ENCODE data around the gene TRIM22.
"Not testable (repeated sequence)": the region's sequence is repeated elsewhere in the genome, so short reads cannot be mapped to it uniquely, and the experiment has no call there.

Gene TRIM22

DNA sequence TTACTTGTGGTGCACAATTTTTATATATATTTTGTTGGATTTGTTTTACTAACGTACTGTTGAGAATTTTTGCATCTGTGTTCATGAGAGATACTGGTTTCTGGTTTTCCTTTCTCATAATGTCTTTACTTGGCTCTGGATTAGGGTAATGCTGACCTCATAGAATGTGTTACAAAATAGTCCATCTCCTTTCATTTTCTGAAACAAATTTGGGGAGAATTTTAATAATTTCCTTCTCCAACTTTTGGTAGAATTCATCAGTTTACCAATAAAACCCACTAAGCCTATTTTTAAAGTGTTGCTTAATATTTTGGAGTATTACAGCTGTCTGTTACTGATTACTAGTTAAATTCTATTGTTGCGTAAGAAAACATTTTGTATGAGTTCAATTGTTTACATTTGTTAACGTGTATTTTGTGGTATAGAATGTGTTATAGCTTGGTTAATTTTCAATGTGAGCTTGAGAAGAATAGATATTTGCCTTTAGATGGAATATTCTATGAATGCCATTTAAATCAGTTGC, 11.5 kb downstream of the TRIM22 start:
- TF ChIP-seq POLR2A (IDR thresholded peaks at IDR 0.05; ENCODE audit: low read length) (no peak), GATA1 (IDR thresholded peaks at IDR 0.05; ENCODE audit: low read depth, low read length) (no peak)
- DNase-seq = no peak

DNA sequence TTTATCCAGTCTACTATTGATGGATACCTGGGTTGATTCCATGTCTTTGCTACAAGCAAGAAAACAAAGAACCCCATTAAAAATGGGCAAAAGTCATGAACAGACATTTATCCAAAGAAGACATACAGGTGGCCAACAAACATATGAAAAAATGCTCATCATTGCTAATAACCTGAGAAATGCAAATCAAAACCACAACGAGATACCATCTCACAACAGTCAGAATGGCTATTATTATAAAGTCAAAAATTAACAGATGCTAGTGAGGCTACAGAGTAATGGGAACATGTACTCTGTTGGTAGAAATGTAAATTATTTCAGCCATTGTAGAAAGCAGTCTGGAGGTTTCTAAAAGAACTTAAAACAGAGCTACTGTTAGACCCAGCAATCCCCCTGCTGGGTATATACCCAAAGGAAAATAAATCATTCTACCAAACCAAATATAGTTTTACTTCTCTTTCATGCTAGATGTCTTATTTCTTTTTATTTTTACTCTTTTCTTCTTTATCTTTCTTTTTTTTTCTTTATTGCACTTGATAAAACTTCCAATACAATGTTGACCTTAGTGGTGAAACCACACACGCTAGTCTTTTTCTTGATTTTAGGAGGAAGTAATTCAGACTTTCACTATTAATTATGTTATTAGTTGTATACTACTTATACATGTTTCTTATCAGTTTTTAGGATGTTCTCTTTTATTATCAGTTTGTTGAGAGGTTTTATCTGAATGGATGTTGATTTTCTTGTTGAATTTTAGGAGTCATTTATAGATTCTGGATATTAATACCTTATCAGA, 14.3 kb downstream of the TRIM22 start:
- TF ChIP-seq POLR2A (IDR thresholded peaks at IDR 0.05; ENCODE audit: low read length) (no peak), GATA1 (IDR thresholded peaks at IDR 0.05; ENCODE audit: low read depth, low read length) (no peak)

DNA sequence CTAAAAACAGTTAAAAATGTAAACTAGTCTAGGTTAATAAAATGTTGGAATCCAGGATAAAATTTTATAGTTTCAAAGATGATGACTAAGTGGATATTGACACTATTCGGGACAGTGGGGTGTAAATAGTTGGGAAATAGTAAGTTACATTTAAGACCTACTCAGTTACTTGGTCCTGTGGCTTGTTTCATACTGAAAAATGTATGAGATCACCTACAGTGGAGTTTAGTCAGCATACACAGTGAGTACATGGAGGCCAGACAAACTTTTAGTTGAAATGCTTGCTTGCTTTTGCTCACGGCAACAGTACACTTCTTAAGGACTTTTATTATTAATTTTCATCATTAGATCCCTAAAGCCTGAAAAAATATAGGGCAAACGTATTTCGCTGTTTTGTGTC, 16.1 kb downstream of the TRIM22 start:
- TF ChIP-seq POLR2A (IDR thresholded peaks at IDR 0.05; ENCODE audit: low read length) = no peak
- no peak for TF ChIP-seq GATA1 (IDR thresholded peaks at IDR 0.05; ENCODE audit: low read depth, low read length)
- DNase-seq = no peak

More for the DNA sequence above, 14.3 kb downstream of the TRIM22 start:
- no peak for DNase-seq

DNA sequence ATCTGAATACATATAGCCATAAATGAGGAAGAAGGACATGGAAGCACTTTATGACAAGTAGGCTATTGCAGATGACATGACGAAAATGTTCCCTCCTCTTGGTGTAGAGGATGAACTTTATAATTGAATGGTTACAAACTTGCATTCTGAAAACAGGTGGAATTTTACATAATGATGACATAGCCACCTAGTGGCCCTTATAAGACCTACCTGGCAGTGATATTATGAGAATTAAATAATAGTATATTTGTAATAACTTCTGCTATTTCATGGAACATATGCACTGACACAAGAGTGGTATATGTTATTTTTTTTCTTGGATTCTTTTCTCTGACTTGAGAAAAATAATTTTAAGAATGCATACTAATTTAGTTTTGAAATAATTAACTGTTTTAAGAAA, 22.9 kb downstream of the TRIM22 start:
- TF ChIP-seq GATA1 (IDR thresholded peaks at IDR 0.05; ENCODE audit: low read depth, low read length) = no peak
- no peak for TF ChIP-seq POLR2A (IDR thresholded peaks at IDR 0.05; ENCODE audit: low read length)
- peak; percentile 22 to 33 for DNase-seq

DNA sequence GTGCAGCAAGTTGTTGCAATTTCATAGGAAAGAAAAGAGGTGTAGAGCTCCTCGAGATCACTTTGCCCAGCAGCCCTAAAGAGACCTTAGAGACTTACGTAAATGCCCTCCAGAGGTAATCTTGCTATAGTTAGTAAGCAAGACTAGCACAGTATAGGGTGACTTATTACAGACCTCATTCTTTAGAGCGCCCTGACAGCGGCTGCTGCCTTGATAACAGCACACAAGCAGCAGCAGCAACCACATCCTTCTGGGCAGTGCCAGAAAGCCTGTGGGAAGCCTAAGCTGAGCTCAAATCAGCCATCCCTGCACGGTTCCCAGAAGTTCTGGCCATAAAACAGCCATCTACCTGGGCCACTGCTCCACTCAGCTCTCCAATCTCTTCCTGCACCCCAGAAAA, 24.1 kb downstream of the TRIM22 start:
- TF ChIP-seq GATA1 (IDR thresholded peaks at IDR 0.05; ENCODE audit: low read depth, low read length) (no peak), POLR2A (IDR thresholded peaks at IDR 0.05; ENCODE audit: low read length) (no peak)
- DNase-seq = peak; percentile 13 to 14

DNA sequence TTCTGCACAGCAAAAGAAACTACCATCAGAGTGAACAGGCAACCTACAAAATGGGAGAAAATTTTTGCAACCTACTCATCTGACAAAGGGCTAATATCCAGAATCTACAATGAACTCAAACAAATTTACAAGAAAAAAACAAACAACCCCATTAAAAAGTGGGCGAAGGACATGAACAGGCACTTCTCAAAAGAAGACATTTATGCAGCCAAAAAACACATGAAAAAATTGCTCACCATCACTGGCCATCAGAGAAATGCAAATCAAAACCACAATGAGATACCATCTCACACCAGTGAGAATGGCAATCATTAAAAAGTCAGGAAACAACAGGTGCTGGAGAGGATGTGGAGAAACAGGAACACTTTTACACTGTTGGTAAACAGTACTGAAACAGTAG, 26.9 kb downstream of the TRIM22 start:
- not testable (repeated sequence) for DNase-seq

DNA sequence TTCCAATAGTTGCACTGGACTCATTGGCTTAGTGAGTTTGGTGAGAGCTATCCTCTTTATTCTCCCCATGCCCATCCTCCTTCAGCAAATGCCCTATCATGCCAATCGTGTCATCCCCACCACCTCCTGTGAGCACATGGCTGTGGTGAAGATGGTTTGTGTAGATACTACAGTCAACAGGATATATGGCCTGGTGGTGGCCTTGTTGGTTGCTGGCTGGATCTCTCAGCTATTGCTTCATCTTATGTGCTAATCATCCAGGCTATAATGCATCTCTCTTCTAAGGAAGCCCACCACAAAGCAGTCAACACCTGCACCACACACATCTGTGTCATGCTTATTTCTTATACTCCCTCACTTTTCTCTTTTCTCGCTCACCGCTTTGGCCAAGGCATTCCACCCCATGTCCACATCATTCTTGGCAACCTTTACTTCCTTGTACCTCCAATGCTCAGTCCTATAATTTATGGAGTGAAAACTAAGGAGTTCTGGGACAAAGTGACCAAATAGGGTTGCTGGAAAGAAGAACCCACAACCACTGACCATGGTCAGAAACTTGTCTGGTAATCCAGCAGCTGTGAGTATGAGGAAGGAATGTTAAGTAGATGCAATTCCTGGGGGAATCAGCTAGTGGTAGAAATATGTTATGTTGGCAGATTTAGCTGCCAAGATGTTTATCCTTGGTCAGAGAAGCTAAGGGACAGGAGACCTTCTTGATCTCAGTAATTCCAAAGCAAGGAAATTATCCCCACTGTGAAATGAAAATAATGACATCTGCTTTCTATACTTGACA, 30.3 kb downstream of the TRIM22 start:
- TF ChIP-seq GATA1 (IDR thresholded peaks at IDR 0.05; ENCODE audit: low read depth, low read length) (no peak), POLR2A (IDR thresholded peaks at IDR 0.05; ENCODE audit: low read length) (no peak)
- no peak for DNase-seq

DNA sequence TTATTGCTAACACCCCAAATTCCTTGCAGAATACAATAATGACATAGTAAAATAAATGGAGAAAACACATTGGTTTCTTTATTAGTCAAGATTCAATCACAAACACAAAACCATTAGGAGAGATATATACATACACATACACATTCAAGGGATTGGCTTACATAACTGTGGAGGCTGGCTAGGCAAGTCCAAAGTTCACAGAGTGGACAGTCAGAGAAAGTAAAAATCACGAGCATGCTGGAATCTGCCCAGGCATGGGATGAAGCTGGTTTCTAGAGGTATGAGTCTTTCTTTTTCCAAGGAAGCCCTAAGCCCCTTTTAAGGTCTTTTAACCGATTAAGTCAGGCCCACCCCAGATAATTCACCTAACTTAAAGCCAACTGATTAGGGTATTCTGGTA, 33.0 kb downstream of the TRIM22 start:
- DNase-seq = no peak
- TF ChIP-seq POLR2A (IDR thresholded peaks at IDR 0.05; ENCODE audit: low read length) (no peak), GATA1 (IDR thresholded peaks at IDR 0.05; ENCODE audit: low read depth, low read length) (no peak)

DNA sequence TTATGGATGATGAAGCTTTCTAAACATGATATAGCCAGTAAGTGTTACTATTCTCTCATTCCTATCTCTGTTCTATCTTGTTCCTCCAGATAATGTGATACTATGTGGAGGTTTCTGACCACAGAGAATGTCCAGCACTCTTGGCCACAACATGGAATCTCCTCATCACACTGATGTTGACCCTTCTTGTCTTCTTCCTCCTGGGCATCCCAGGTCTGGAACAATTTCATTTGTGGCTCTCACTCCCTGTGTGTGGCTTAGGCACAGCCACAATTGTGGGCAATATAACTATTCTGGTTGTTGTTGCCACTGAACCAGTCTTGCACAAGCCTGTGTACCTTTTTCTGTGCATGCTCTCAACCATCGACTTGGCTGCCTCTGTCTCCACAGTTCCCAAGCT, 36.8 kb downstream of the TRIM22 start:
- DNase-seq = no peak
- TF ChIP-seq POLR2A (IDR thresholded peaks at IDR 0.05; ENCODE audit: low read length) (no peak), GATA1 (IDR thresholded peaks at IDR 0.05; ENCODE audit: low read depth, low read length) (no peak)

DNA sequence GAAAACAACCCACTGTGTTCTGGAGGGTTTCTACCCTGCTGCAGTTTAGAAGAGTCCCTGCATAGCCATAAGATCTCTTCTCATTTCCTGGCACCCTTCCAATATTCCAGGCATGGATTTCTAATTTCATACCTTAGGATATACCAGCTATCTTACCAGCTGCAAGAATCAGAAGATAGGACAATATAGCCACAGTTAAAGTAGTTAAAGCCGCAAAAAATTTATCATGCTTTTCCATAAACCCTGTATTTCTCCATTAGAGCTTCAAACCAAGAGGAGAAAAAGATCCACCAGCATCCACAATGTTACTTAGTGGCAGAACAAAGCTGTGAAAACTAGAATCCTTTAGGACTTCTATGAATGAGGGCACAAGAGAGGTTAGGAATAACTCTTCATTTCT, 38.1 kb downstream of the TRIM22 start:
- TF ChIP-seq GATA1 (IDR thresholded peaks at IDR 0.05; ENCODE audit: low read depth, low read length) = no peak
- no peak for TF ChIP-seq POLR2A (IDR thresholded peaks at IDR 0.05; ENCODE audit: low read length)
- no peak for DNase-seq

DNA sequence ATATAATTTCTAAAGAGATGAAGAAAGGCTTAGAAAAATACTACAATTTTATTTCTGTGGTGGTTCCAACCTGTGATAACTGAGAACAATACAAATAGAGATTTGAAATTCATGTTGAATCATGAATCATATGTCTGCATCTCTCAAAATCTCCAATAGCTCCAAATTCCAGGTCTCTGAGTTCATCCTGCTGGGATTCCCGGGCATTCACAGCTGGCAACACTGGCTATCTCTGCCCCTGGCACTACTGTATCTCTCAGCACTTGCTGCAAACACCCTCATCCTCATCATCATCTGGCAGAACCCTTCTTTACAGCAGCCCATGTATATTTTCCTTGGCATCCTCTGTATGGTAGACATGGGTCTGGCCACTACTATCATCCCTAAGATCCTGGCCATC, 46.8 kb downstream of the TRIM22 start, which contains the start of gene OR56B1:
Gene OR56B1, plus strand, starts transcription at position 53 of the 400 bp plus-strand sequence. Its CDS starts 69 bp downstream, at position 122.
- no peak for DNase-seq
- TF ChIP-seq GATA1 (IDR thresholded peaks at IDR 0.05; ENCODE audit: low read depth, low read length) = no peak
- TF ChIP-seq POLR2A (IDR thresholded peaks at IDR 0.05; ENCODE audit: low read length) = no peak

DNA sequence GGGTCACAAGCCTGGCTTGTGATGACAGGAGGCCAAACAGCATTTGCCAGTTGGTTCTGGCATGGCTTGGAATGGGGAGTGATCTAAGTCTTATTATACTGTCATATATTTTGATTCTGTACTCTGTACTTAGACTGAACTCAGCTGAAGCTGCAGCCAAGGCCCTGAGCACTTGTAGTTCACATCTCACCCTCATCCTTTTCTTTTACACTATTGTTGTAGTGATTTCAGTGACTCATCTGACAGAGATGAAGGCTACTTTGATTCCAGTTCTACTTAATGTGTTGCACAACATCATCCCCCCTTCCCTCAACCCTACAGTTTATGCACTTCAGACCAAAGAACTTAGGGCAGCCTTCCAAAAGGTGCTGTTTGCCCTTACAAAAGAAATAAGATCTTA, 47.5 kb downstream of the TRIM22 start:
- DNase-seq = no peak
- TF ChIP-seq GATA1 (IDR thresholded peaks at IDR 0.05; ENCODE audit: low read depth, low read length) (no peak), POLR2A (IDR thresholded peaks at IDR 0.05; ENCODE audit: low read length) (no peak)

DNA sequence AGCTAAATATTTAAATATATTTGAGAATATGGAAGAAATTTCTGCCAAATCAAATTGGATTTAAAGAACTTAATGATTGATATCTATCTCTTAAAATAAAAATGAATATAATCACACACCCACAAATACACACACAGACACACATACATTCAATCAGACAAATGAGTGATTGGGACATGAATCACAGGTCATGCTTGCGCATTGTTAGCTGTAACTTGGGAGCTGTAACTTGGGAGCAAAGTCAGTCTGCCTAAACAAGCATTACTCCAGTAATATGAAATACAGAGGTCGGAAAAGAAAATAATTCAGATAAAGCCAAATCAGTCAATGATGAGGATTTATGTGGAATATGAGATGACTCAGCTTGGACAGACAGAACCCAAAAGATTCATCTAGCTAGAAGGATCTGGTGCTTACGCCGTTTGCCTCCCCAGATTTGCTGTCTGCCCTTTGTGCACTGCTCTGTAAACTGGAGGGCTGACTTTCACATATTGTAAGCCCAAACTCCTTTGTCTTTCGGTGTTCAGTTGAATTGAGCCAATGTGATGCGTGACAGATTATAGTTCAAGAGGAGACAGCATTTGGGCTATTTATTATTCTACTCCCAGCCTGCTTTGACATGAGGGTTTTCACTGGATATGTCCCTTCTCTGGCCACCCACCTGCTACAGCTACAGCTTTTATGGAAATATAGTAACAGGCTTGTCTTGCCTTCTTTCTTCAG, 48.2 kb downstream of the TRIM22 start:
- no peak for DNase-seq
- TF ChIP-seq POLR2A (IDR thresholded peaks at IDR 0.05; ENCODE audit: low read length) (no peak), GATA1 (IDR thresholded peaks at IDR 0.05; ENCODE audit: low read depth, low read length) (no peak)

DNA sequence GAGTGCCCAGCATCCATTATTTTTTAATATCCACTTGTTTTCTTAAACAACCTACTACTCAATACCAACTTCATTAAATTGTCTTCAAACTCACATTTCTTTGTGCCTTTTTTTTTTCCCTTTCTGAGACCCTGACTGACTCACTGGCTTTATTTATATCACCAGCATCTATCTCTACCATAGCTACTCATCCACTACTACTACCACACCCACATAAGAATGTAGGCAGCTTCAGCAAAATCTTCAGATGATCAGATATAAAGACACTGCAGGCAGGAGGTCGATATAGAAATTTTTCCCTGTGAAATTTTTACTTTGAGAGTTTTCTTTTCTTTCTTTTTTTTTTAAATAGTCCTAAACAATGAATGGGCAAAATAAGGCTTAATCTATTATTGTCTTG, 48.8 kb downstream of the TRIM22 start:
- TF ChIP-seq POLR2A (IDR thresholded peaks at IDR 0.05; ENCODE audit: low read length) = no peak
- TF ChIP-seq GATA1 (IDR thresholded peaks at IDR 0.05; ENCODE audit: low read depth, low read length) = no peak
- no peak for DNase-seq

Data from erythroblast (primary cell).